ENCODE measurements around the gene CCDC93. TPM values are rescaled to one million over a fixed set of nuclear protein-coding genes. Genes with fewer than 3 reads are reported as not detected.

Gene CCDC93
- total RNA-seq, 1 experiment from 2014 or later: 18.7 TPM

DNA sequence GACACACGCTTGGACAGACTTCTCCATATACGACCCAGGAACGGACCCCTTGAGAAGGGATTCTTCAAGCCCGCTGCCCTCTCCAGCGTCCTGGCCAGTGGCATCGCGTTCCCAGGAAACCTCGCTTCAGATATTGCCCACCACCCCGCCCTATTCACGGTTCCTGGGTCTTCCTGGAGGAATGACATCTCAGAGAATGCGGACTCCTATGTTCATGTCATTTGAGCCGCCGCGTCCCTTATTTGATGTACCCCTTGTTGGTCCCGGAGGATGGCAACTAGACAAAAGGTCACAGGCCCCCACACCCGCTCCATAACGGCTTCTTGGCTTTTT lies 588 bp upstream of the CCDC93 start:
- DNase-seq (ENCODE audit: low read depth, low spot score) (no peak), ATAC-seq (no peak)
- H3K27ac ChIP-seq (ENCODE audit: low read depth, low read length): peak overlapping the region; percentile 60
- BruUV-seq (replicated peaks): no TSS peak
- H2AFZ ChIP-seq (ENCODE audit: low read depth, low read length, poor library complexity, severe bottlenecking): peak overlapping the region; percentile 98
- H3K4me2 ChIP-seq (ENCODE audit: low read length): peak overlapping the region; percentile 96
- H3K27me3 ChIP-seq (ENCODE audit: insufficient read depth, low read length): no peaks in the 10 kb centered on the region
- no peaks in the 10 kb centered on the region for H4K20me1 ChIP-seq (ENCODE audit: insufficient read depth)
- POLR2A ChIA-PET: no interaction called here
- no peaks in the 10 kb centered on the region for H3K36me3 ChIP-seq (ENCODE audit: control insufficient read depth in 1 of 2, insufficient read depth in 2 of 2, low read length in 2 of 2)
- peak overlapping the region; percentile 81 for H3K9ac ChIP-seq (ENCODE audit: low read length)
- H3K9me3 ChIP-seq (ENCODE audit: control insufficient read depth in 1 of 2, insufficient read depth in 1 of 2, low read depth in 1 of 2, low read length in 2 of 2): no peaks in the 10 kb centered on the region
- H3K9me2 ChIP-seq (ENCODE audit: insufficient read depth): no peaks in the 10 kb centered on the region
- CTCF ChIA-PET: interaction anchor here (2.6 kb wide), 1 partner anchor 11 kb away, joined by 21 read pairs; no protein-coding TSS in a partner anchor
- peaks cover 10 to 17% of the 10 kb centered on the region in 2 experiments; a peak in 3 of 4 replicates for H3K4me1 ChIP-seq (ENCODE audit: control insufficient read depth in 1 of 2, insufficient read depth in 2 of 2, low read length in 2 of 2)
- RAD21 ChIA-PET (ENCODE audit: low non-redundant PET in 1 of 2, low total read pairs in 2 of 2, uncharacterized antibody in 2 of 2, unreplicated experiment in 2 of 2): no interaction called here
- intact Hi-C loops (cut with micrococcal nuclease): no loop called here
- H3K79me2 ChIP-seq (ENCODE audit: insufficient read depth, low read length): peaks cover 43% of the 10 kb centered on the region
- TF ChIP-seq, protein P1, sequence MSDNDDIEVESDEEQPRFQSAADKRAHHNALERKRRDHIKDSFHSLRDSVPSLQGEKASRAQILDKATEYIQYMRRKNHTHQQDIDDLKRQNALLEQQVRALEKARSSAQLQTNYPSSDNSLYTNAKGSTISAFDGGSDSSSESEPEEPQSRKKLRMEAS (IDR thresholded peaks at IDR 0.05): no peak
- TF ChIP-seq FOSL1 (IDR thresholded peaks at IDR 0.05; ENCODE audit: low read depth) (no peak), SRF (IDR thresholded peaks at IDR 0.05; ENCODE audit: low read depth) (no peak), ZFX (IDR thresholded peaks at IDR 0.05) (no peak), SIN3A (IDR thresholded peaks at IDR 0.05; ENCODE audit: low read depth) (no peak), POLR2AphosphoS5 (IDR thresholded peaks at IDR 0.05; ENCODE audit: low read depth, low read length) (no peak), TCF7L2 (IDR thresholded peaks at IDR 0.05; ENCODE audit: borderline replicate concordance, extremely low read depth, insufficient read depth, insufficient read length) (no peak), SP1 (IDR thresholded peaks at IDR 0.05; ENCODE audit: low read depth) (no peak), POLR2A (IDR thresholded peaks at IDR 0.05; ENCODE audit: borderline replicate concordance, extremely low read depth, insufficient read depth, insufficient read length) (no peak), ELF1 (IDR thresholded peaks at IDR 0.05; ENCODE audit: borderline replicate concordance, low read depth) (no peak), ZNF274 (IDR thresholded peaks at IDR 0.05; ENCODE audit: low read depth, low read length) (no peak), YY1 (IDR thresholded peaks at IDR 0.05; ENCODE audit: extremely low read depth, insufficient replicate concordance, low read depth, low read length) (no peak)
- TF ChIP-seq, protein P2, sequence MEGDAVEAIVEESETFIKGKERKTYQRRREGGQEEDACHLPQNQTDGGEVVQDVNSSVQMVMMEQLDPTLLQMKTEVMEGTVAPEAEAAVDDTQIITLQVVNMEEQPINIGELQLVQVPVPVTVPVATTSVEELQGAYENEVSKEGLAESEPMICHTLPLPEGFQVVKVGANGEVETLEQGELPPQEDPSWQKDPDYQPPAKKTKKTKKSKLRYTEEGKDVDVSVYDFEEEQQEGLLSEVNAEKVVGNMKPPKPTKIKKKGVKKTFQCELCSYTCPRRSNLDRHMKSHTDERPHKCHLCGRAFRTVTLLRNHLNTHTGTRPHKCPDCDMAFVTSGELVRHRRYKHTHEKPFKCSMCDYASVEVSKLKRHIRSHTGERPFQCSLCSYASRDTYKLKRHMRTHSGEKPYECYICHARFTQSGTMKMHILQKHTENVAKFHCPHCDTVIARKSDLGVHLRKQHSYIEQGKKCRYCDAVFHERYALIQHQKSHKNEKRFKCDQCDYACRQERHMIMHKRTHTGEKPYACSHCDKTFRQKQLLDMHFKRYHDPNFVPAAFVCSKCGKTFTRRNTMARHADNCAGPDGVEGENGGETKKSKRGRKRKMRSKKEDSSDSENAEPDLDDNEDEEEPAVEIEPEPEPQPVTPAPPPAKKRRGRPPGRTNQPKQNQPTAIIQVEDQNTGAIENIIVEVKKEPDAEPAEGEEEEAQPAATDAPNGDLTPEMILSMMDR (IDR thresholded peaks at IDR 0.05 in 2 of 3, conservative IDR thresholded peaks at IDR 0.05 in 1 of 3; ENCODE audit: borderline replicate concordance in 1 of 3, insufficient read depth in 1 of 3, low read depth in 2 of 3, low read length in 2 of 3): no peak
- peak overlapping the region; percentile 85 to 90 for H3K4me3 ChIP-seq (replicated peaks in 1 of 2; ENCODE audit: low read depth in 1 of 2, low read length in 2 of 2)
